ENCODE measurements around the gene LIN9.
"Not testable (repeated sequence)": the region's sequence is repeated elsewhere in the genome, so short reads cannot be mapped to it uniquely, and the experiment has no call there.

LIN9 gene

DNA sequence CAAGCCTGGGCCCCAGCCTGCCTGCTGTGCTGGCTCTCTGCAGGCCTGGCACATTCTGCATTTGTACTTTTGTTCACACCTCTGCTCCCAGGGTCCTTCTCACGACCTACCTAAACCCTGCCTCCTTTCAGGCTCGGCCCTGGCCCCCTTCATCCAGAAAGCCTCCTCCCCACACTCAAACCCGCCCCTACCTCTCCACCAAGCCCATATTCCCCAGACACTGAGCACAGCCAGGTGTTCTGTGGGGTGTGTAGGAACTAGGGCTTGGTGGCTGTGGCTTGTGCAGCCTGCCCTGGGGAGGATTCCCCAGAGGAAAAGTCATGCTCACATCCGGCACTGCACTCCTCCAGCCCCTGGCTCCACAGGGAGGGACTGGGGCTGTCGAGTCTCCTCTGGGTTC, 93.7 kb downstream of the LIN9 start:
- no peak for DNase-seq (ENCODE audit: low read depth in 2 of 2)

GRCh38 chr1:226212545-226212944, 96.4 kb downstream of the LIN9 start:
- no peak for DNase-seq (ENCODE audit: low read depth in 2 of 2)

DNA sequence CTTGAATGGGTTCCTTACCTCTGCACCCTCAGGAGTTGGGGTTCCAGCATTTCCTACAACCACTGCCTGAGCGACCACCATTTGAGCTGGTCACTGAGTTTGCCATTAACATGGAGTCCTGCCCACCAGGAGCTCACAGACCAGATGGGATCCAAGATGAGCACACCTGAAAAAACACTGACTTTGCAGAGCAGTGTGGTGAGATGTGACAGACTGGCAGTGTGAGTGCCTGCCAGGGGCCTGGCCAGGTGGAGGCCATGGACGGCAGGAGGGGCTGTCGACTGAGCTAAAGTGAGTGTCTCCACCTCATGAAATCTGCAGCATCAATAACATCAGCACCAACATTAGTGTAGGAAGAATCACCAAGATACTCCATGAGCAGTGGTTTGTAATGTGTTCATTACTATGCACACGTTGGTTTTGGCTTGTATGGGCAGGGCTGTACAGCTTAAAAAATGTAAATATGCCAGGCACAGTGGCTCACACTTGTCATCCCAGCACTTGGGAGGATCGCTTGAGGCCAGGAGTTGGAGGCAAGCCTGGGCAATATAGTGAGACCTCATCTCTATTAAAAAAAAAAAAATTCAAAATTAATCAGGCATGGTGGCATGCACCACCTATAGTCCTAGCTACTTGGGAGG, 97.7 kb downstream of the LIN9 start:
- no peak for DNase-seq (ENCODE audit: low read depth in 2 of 2)

DNA sequence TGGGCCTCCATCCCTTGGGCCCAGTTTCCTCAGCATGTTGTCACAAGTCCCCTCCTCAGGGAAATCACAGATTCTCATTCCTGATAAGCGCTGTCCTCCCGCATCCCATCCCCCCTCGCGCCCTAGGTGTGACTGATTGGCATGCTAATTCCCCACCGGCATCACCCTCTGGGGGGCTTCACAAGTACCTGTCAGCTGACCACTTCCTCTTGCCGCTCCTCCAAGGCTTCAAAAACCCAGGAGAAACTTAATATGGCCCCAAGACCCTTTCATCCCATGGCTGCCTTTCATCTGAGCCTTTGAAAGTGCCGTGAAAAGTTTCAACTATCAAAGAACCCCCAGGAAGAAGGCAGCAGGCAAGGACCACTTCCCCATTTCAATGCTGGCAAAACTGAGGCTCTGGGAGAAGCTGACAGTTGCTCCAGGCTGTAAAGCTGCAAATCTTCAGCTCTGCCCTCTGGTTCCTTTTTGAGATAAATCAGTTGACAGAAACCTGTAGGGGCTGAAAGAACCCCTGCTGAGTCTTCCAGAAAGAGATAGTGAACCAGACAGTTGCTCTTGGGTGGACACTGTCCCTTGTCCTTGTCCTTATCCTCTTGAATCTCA, 98.3 kb downstream of the LIN9 start:
- no peak for DNase-seq (ENCODE audit: low read depth in 2 of 2)

- DNase-seq (ENCODE audit: low read depth in 2 of 2): no peak
Observed at GRCh38 chr1:226209307-226210059, 99.5 kb downstream of the LIN9 start.

DNA sequence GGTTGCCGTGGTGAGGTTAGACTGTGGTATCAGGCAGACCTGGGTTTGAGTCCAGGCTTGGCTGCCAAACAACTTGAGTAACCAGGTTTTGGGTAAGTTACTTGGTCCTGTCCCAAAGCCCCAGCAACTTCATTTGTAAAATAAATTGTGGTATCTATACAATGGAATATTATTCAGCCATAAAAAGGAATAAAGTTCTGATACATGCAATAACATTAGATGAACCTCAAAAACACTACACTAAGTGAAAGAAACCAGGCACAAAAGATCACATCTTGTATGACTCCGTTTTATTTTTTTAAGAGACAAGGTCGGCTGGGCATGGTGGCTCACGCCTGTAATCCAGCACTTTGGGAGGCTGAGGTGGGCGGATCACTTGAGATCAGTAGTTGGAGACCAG, 101.9 kb downstream of the LIN9 start:
- DNase-seq (ENCODE audit: low read depth in 2 of 2): no peak

DNA sequence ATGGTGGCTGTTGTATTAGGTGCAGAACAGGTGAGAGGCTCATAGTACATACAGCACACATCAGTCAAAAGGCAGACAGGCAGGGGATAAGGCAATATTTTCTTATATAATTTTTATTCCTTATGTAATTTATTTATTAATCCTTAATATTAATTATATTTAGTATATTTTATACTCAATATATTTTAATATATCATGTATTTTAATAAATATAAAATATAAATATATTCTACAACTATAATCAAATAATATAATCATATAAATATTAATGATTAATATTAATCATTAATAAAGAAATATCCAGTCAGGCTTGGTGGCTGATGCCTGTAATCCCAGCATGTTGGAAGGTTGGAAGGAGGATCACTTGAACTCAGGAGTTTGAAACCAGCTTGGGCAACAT, 104.8 kb downstream of the LIN9 start:
- no peak for DNase-seq (ENCODE audit: low read depth in 2 of 2)

GRCh38 chr1:226203655-226204054, 105.3 kb downstream of the LIN9 start:
- DNase-seq (ENCODE audit: low read depth in 2 of 2): no peak

DNA sequence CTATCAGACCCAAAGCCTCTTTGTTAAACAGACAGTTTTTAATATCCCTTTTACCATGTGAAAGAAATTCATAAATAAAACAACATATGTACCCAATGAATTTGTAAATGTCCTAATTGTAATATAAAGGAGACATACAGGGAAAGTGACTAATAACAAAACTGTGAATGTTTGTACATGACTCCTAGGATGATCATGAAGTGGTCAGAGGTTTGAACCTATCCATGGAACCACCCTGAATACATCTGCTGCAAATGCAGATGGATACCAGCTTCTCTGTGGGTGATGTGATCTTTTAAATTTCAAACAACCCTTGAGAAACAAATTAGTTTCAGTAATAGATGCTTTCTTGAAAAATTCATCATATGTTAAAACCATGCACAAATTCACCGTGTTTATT, 105.7 kb downstream of the LIN9 start:
- no peak for DNase-seq (ENCODE audit: low read depth in 2 of 2)

DNA sequence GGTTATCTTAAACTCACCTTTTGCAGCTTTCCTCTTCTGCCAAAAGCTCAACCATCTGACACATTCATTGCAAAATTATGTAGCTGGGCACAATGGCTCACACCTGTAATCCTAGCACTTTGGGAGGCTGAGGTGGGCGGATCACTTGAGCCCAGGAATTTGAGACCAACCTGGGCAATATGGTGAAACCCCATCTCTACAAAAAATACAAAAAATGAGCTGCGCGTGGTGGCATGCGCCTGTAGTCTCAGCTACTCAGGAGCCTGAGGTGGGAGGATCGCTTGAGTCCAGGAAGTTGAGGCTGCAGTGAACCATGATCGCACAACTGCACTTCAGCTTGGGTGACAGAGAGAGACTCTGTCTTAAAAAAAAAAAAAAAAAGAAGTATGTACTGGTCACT, 106.3 kb downstream of the LIN9 start:
- DNase-seq (ENCODE audit: low read depth in 2 of 2): not testable (repeated sequence)

- DNase-seq (ENCODE audit: low read depth in 2 of 2): no peak
Observed at GRCh38 chr1:226202246-226202645, 106.7 kb downstream of the LIN9 start.

- no peak for DNase-seq (ENCODE audit: low read depth in 2 of 2)
Observed at GRCh38 chr1:226201029-226201593, 107.9 kb downstream of the LIN9 start.

- DNase-seq (ENCODE audit: low read depth in 2 of 2): no peak
Observed at GRCh38 chr1:226199971-226200370, 109.0 kb downstream of the LIN9 start.

DNA sequence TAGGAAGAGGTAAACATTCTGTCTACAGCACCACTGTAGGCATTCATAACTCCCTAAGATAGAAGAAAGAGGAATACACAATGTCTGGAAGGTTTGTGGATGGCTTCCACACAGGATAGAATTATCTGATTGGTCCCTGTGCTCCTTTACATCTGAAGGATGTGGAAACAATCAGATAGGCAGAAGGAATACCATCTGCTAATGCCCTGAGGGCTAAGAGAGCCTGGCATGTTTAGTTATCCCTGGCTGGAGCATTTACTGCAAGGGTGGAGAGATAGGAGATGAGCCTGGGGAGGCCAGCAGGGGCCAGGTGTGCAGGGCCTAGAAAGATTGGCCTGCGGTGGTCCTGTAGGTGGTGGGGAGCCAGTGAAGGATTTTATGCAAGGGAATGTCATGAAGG, 113.8 kb downstream of the LIN9 start:
- DNase-seq (ENCODE audit: low read depth in 2 of 2): no peak

- DNase-seq (ENCODE audit: low read depth in 2 of 2): no peak
Observed at GRCh38 chr1:226187380-226187779, 121.6 kb downstream of the LIN9 start.

- no peak for DNase-seq (ENCODE audit: low read depth in 2 of 2)
Observed at GRCh38 chr1:226187019-226187322, 122.0 kb downstream of the LIN9 start.

DNA sequence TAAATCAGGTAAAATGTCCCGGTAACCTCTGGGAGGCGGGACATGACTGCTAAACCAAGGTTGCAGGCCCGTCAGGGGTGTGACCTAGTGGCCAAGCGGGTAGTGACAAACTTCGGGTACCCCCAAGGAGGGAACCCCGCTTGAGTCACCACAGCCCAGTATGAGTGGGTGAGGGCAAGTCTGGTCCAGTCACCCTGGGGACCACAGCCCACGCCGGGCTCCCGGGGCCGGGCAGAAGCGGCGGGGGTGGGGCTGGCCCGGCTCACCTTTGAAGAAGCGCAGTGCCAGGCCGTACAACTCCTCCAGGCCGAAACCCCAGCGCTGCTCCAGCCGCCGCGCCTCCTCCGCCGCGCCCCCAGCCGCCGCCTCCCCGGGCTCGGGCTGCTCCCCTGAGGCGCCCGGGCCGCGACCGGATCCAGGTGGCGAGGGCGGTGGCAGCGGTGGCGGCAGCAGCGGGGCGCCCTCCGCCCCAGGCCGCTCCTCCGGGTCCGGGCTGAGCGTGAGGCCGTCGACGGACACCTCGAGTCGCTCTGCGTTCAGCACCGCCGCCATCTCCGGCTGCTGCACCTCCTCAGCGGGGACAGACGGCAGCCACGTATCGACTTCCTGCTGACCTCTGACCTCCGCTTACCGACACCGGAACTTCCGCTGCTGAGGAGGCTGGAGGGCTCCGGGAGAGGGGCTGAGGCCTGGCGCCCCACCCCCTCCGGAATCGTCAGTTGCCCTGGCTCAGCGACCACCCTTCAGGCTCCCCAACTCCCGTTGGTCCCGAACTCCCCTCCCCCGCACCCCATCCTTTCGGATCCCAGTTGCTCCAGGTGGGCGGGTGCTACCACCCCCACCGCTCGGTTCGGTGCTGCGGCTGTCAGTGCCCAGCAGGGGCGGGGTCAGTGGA, 122.6 kb downstream of the LIN9 start, which contains the start of gene ACBD3:
Gene ACBD3, minus strand, starts transcription at position 618 of the 895 bp plus-strand sequence. Its CDS starts 66 bp downstream, at position 552.
- peak; percentile 60 to 65 for DNase-seq (ENCODE audit: low read depth in 2 of 2)

DNA sequence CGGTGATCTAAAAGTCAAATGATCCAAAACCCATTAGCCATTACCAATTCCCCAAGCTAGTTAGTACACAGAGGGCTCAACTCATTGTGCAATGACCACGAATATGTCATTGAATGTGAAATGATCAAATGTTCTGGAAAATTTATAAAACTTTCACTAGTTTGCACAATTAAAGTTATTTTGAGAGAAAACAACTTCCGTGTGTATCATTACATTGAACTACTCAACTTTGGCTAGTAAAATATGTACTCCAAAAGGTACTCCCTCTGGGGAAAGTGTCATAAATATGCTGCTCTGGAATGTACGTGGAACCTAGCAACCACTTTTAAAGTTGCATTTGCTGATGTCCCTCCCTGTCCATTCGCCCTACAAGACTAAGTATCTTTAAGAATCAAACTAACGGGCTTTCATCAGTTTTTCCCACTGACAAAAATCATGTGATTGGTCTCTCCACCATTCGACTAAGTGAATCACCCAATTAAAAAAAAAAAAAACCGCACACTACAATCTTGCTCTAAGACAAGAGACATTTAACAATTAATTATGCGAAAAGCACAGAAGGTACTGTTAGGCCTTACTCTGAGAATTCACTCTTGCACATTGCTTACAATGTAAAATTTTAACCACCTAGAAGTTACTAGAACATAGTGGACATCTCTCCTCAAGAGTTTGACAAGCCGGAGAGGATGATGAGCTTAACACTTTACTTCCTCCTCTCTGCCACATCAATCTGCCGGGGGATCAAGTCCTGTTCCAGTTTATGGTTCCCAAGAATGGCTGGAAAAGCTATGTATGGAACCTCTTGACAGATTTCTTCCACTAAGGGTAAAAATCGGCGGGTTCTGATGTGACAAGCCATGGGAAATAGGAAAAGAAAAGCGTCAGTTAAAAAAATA, 123.6 kb downstream of the LIN9 start:
- DNase-seq (ENCODE audit: low read depth in 2 of 2): no peak

- DNase-seq (ENCODE audit: low read depth in 2 of 2): no peak
Observed at GRCh38 chr1:226181996-226182714, 126.8 kb downstream of the LIN9 start.
